ENCODE data around the gene BMAL2. TPM values are rescaled to one million over a fixed set of nuclear protein-coding genes. Genes with fewer than 3 reads are reported as not detected.

Gene BMAL2
- total RNA-seq, 1 experiment from 2014 or later: 16.2 TPM

DNA sequence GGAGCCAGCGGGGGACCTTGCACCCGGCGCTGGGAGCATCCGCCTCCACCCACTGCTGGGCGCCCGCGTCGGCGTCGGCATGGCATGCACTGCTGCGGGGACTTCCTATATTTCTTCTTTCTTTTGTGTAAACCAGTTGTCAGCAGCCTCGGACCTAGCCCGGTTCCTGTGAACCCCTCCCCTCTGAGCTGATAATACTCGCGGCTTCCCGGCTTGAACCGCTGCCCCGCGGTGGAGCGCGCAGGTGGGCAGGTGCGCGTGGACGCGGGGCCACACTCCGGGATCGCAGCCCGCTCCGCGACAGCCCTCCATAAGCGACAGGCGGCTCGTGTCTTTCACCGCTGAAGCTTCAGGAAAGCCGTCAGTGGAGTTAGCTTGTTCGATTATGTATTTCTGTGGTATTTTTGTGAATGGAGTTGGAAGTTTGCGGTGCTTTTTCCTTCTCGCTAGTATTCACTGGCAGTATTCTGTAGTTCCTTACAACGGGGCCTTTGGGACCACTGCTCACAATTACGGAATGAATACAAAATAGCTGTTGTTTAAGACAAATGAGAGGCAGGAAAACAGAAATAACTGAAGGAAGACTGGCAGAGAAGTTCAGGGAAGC lies 870 bp downstream of the BMAL2 start (continued):
- TF ChIP-seq, protein P1, sequence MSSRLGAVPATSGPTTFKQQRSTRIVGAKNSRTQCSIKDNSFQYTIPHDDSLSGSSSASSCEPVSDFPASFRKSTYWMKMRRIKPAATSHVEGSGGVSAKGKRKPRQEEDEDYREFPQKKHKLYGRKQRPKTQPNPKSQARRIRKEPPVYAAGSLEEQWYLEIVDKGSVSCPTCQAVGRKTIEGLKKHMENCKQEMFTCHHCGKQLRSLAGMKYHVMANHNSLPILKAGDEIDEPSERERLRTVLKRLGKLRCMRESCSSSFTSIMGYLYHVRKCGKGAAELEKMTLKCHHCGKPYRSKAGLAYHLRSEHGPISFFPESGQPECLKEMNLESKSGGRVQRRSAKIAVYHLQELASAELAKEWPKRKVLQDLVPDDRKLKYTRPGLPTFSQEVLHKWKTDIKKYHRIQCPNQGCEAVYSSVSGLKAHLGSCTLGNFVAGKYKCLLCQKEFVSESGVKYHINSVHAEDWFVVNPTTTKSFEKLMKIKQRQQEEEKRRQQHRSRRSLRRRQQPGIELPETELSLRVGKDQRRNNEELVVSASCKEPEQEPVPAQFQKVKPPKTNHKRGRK (CRISPR knock-in tag; IDR thresholded peaks at IDR 0.05; ENCODE audit: borderline replicate concordance): 0 out of 2 replicates have a peak, but pooled peaks have one; percentile 31

DNA sequence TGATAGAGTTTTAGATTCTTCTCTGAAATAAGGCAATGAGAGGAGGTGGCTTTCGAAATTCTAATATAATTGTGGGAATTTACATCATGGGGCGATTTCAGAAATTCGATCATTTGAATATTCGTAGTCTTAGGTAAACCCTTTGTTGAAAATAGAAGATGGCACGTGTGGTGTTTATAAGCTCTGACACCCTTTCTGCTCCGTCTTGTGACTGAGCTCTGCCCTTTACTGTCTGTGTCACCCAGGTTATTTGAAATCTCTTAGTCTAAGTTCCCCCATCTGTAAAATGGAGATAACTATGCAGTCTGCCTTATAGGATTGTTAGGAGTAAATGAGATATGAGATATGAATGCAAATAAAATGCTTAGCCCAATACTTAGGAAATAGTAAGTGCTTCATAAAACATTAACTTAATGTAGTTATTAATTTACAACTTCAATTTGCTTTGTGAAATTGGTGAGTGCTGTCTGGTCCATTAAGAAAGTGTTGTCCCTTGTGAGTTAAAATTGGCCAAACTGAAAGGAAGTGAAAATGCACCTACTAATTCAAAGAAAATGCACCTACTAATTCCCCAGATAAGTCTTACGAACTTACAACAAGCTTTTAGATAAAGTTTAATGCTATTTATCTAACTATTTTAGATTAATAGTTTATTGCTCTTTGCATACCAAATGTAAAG lies 1.5 kb downstream of the BMAL2 start:
- TF ChIP-seq ATF3 (CRISPR knock-in tag; conservative IDR thresholded peaks at IDR 0.05) (no peak), GRHL2 (CRISPR knock-in tag; IDR thresholded peaks at IDR 0.05; ENCODE audit: insufficient replicate concordance, severe bottlenecking) (no peak), PRRX2 (CRISPR knock-in tag; IDR thresholded peaks at IDR 0.05) (no peak), GTF2I (CRISPR knock-in tag; conservative IDR thresholded peaks at IDR 0.05) (no peak), IRF1 (CRISPR knock-in tag; IDR thresholded peaks at IDR 0.05) (no peak), SP1 (CRISPR knock-in tag; conservative IDR thresholded peaks at IDR 0.05) (no peak), ZNF219 (CRISPR knock-in tag; IDR thresholded peaks at IDR 0.05; ENCODE audit: borderline replicate concordance) (no peak)
- TF ChIP-seq, protein P1 (CRISPR knock-in tag; IDR thresholded peaks at IDR 0.05; ENCODE audit: borderline replicate concordance): no peak
- CTCF ChIA-PET: interaction anchor here (0.8 kb wide), 1 partner anchor 301 kb away, joined by 3 read pairs; no protein-coding TSS in a partner anchor
- Mint-ChIP-seq H3K4me3 (peak overlapping the region; percentile 91), H3K4me1 (peaks cover 19% of the 10 kb centered on the region), H3K27me3 (ENCODE audit: low read depth) (peaks cover 33% of the 10 kb centered on the region), H3K27ac (no peak overlapping the region), H3K36me3 (no peaks in the 10 kb centered on the region), H3K9me3 (no peaks in the 10 kb centered on the region)
- ATAC-seq (no peak), DNase-seq (ENCODE audit: low spot score) (no peak)
- POLR2A ChIA-PET: interaction anchor here (0.8 kb wide), 1 partner anchor 106 kb away, joined by 5 read pairs; no protein-coding TSS in a partner anchor

DNA sequence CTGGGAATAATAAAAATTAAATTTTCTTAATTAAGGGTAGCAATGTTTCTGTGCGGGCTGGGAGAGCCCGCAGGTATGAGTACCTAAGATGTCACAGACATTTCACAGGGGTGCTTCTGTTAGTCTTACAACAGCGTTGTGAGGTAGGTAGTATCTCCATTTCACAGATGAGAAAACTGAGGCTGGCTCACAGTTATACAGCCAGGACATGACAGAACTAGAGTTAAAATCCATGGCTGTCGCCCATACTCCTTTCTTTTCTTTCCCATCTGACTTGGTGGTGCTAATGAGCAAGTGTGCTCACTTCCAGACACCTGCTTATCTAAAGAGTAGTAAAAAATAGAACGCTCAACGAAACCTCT lies 2.1 kb downstream of the BMAL2 start:
- ATAC-seq: no peak
- Mint-ChIP-seq H3K27me3 (ENCODE audit: low read depth) (peaks cover 33% of the 10 kb centered on the region), H3K4me1 (peaks cover 19% of the 10 kb centered on the region), H3K27ac (no peak overlapping the region), H3K4me3 (no peak overlapping the region), H3K9me3 (no peaks in the 10 kb centered on the region), H3K36me3 (no peaks in the 10 kb centered on the region)
- POLR2A ChIA-PET: no interaction called here
- TF ChIP-seq, protein P2, sequence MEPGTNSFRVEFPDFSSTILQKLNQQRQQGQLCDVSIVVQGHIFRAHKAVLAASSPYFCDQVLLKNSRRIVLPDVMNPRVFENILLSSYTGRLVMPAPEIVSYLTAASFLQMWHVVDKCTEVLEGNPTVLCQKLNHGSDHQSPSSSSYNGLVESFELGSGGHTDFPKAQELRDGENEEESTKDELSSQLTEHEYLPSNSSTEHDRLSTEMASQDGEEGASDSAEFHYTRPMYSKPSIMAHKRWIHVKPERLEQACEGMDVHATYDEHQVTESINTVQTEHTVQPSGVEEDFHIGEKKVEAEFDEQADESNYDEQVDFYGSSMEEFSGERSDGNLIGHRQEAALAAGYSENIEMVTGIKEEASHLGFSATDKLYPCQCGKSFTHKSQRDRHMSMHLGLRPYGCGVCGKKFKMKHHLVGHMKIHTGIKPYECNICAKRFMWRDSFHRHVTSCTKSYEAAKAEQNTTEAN (CRISPR knock-in tag; IDR thresholded peaks at IDR 0.05): no peak
- TF ChIP-seq ZNF317 (CRISPR knock-in tag; IDR thresholded peaks at IDR 0.05; ENCODE audit: borderline replicate concordance, low read depth) (no peak), ESRRA (CRISPR knock-in tag; IDR thresholded peaks at IDR 0.05; ENCODE audit: borderline replicate concordance) (no peak), ELF4 (CRISPR knock-in tag; IDR thresholded peaks at IDR 0.05; ENCODE audit: low read depth) (no peak), MYBL2 (CRISPR knock-in tag; IDR thresholded peaks at IDR 0.05) (no peak), ETV6 (CRISPR knock-in tag; IDR thresholded peaks at IDR 0.05) (no peak), ATF1 (CRISPR knock-in tag; IDR thresholded peaks at IDR 0.05) (no peak)
- CTCF ChIA-PET: no interaction called here
- no peak for DNase-seq (ENCODE audit: low spot score)

Data from WTC11 (cell line).